OCI-LY7 (cell line): ENCODE results near the gene KIF17.

Experiments
- EZH2phosphoT487 ChIP-seq: fragments of 200-600 bp; sonication (generic); IDR thresholded peaks from 2 replicates; pipeline ENCODE4 v1.6.1; 2018; ENCODE audit warnings: low read depth, borderline replicate concordance, mild to moderate bottlenecking, mixed run types, antibody characterized with exemption, low read length, moderate library complexity, mixed read lengths
- TF ChIP-seq, protein P1 (sequence below): fragments of 200-600 bp; sonication (generic); conservative IDR thresholded peaks from 2 replicates; pipeline ENCODE4 v1.5.1; 2014; ENCODE audit warnings: mild to moderate bottlenecking, antibody characterized with exemption, low read length, moderate library complexity, mixed read lengths

DNA sequence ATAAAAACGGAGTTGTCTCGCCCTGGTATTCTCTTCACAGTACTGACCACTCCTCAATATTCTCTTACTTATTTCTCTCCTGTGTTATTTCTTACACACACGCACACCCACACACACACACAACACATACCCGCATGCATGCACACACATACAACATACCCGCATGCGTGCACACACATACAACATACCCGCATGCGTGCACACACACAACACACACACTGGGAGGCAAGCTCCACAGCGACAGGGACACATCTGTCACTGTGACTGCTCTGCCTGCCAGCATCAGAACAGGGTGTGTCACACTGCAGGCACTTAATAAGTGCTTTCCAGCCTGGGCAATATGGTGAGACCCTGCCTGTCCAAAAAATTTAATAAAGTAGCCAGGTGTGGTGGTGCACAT lies 35.8 kb downstream of the KIF17 start:
- TF ChIP-seq, protein P1, sequence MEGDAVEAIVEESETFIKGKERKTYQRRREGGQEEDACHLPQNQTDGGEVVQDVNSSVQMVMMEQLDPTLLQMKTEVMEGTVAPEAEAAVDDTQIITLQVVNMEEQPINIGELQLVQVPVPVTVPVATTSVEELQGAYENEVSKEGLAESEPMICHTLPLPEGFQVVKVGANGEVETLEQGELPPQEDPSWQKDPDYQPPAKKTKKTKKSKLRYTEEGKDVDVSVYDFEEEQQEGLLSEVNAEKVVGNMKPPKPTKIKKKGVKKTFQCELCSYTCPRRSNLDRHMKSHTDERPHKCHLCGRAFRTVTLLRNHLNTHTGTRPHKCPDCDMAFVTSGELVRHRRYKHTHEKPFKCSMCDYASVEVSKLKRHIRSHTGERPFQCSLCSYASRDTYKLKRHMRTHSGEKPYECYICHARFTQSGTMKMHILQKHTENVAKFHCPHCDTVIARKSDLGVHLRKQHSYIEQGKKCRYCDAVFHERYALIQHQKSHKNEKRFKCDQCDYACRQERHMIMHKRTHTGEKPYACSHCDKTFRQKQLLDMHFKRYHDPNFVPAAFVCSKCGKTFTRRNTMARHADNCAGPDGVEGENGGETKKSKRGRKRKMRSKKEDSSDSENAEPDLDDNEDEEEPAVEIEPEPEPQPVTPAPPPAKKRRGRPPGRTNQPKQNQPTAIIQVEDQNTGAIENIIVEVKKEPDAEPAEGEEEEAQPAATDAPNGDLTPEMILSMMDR = no peak
- TF ChIP-seq EZH2phosphoT487 = no peak
